GM21367 (cell line): Measurements from ENCODE around the gene EMP3.
"Not testable (repeated sequence)": the region's sequence is repeated elsewhere in the genome, so short reads cannot be mapped to it uniquely, and the experiment has no call there.

Experiments used
- ATAC-seq: cut with Tn5 transposase; IDR thresholded peaks from one replicate; pipeline ENCODE4 v1.9.1; 2021; ENCODE audit not compliant: unreplicated experiment

Gene EMP3

GRCh38 chr19:48371367-48371766 lies 46.0 kb downstream of the EMP3 start:
- no peak for ATAC-seq

GRCh38 chr19:48371771-48372170 lies 46.4 kb downstream of the EMP3 start:
- ATAC-seq, result not testable (repeated sequence)

- ATAC-seq, result no peak
These were observed 47.6 kb downstream of the EMP3 start for GRCh38 chr19:48372904-48373303.

GRCh38 chr19:48373567-48373966 lies 48.2 kb downstream of the EMP3 start:
- no peak for ATAC-seq

- no peak for ATAC-seq
These were observed 52.8 kb downstream of the EMP3 start for GRCh38 chr19:48378194-48378570.

GRCh38 chr19:48379058-48379457 lies 53.7 kb downstream of the EMP3 start:
- no peak for ATAC-seq
